Measurements from ENCODE around the gene PPP4R4.

DNA sequence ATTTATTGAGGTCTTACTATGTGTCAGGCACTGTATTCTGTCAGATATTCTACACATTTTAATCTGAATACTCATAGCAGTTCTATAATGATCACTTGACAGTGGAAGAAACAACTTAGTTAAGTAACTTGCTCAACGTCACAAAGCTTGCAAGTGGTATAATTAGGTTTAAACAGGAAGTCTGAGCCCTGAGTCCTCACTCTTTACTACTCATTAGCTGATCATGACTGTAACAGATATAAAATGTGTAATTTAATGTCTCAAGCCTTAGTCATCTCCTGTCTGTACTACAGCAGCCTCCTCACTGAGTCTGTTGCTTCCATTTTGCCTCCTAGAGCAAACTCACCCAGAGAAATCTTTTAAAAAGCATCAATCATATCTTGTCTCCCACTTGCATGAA is 38.9 kb downstream of the PPP4R4 start:
- TF ChIP-seq GATA3 (IDR thresholded peaks at IDR 0.05; ENCODE audit: low read depth, low read length) = no peak
- no peak for TF ChIP-seq GATA2 (IDR thresholded peaks at IDR 0.05; ENCODE audit: low read depth, low read length)

Measured in SH-SY5Y (cell line).